Adrenal gland (tissue), 5 donors: ENCODE results near the gene MAP2K5.

Source experiments
- POLR2A ChIP-seq, 2 donors: fragments of 450-650 bp; IDR thresholded peaks; one replicate each; pipeline ENCODE4 v1.6.1; 2017; ENCODE audit warnings: antibody characterized with exemption in 2 of 2, mild to moderate bottlenecking in 2 of 2, moderate library complexity in 1 of 2
- TF ChIP-seq, protein P1 (sequence below), 6 experiments: fragments of 450-650 bp in 4 of 6; fragments of 200-600 bp in 2 of 6; sonication (generic) in 1 of 6; IDR thresholded peaks; 1 replicate in 5 of 6; 2 replicates in 1 of 6; pipeline versions ENCODE4 v1.5.1 to v1.8.0; 2016 to 2021; ENCODE audit warnings: antibody characterized with exemption in 6 of 6, mild to moderate bottlenecking in 2 of 6, moderate library complexity in 1 of 6
- donor health status: DM: no; HTN: no; CAD: no.

DNA sequence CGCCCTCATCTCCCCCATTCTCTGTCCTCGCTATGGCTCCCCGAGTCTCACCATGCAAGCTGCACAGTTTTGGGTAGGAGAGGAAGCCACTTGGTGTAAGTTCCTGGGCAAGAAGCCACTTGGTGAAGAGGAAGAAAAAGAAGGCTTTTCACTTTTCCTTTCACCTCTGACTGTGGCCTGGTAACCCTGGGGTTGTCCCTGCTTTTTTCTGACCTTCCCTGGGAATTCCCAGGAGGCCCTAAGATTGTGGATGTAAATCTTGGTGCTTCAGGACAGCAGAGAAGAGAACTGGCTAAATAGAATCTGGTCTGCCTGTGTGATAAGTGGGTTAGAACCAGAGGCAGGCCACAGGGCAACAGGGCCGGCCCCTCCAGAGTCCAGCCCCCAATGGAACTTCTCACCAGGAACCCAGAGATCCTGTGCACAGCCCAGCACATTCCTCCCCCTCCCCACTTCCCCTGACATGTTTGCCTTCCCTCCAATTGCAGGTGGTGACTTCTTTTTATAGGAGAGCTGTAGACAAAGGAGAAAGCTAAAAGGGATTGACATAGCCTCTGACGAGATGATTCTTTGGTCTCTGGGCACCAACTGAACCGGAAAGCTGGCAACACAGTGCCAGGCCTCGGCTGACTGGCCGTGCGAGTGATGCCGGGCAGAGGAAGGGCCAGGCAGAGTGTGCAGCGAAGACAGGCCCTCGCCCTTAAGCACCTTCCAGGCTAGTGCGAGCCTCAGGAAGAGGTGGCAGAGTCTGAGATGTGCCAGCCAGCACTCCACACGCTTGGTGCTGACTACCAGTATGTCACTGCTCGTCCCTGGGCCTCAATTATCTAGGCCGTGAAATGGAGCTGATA is 263.4 kb downstream of the MAP2K5 start:
- TF ChIP-seq POLR2A (IDR thresholded peaks at IDR 0.05): no peak
- TF ChIP-seq, protein P1, sequence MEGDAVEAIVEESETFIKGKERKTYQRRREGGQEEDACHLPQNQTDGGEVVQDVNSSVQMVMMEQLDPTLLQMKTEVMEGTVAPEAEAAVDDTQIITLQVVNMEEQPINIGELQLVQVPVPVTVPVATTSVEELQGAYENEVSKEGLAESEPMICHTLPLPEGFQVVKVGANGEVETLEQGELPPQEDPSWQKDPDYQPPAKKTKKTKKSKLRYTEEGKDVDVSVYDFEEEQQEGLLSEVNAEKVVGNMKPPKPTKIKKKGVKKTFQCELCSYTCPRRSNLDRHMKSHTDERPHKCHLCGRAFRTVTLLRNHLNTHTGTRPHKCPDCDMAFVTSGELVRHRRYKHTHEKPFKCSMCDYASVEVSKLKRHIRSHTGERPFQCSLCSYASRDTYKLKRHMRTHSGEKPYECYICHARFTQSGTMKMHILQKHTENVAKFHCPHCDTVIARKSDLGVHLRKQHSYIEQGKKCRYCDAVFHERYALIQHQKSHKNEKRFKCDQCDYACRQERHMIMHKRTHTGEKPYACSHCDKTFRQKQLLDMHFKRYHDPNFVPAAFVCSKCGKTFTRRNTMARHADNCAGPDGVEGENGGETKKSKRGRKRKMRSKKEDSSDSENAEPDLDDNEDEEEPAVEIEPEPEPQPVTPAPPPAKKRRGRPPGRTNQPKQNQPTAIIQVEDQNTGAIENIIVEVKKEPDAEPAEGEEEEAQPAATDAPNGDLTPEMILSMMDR (IDR thresholded peaks at IDR 0.05): no peak
